Type B pancreatic cell (in vitro differentiated cells): ENCODE results near the gene SERBP1. TPM values are rescaled to one million over a fixed set of nuclear protein-coding genes. Genes with fewer than 3 reads are reported as not detected.
"Not testable (repeated sequence)": the region's sequence is repeated elsewhere in the genome, so short reads cannot be mapped to it uniquely, and the experiment has no call there.

Source experiments
- DNase-seq: peaks from one replicate; pipeline ENCODE4 v3.0.0; 2021; ENCODE audit warnings: mixed read lengths; ENCODE audit not compliant: unreplicated experiment; ENCODE audit errors: extremely low spot score
- H3K27ac Mint-ChIP-seq: 2 replicates; pipeline ENCODE4 v1.8.0; 2021; ENCODE audit warnings: mild to moderate bottlenecking, mixed read lengths
- H3K27me3 Mint-ChIP-seq: 2 replicates; pipeline ENCODE4 v1.8.0; 2021; ENCODE audit warnings: mixed read lengths
- H3K36me3 Mint-ChIP-seq: 2 replicates; pipeline ENCODE4 v1.8.0; 2021; ENCODE audit warnings: mixed read lengths
- H3K4me1 Mint-ChIP-seq: one replicate; pipeline ENCODE4 v1.8.0; 2021; ENCODE audit warnings: mixed read lengths; ENCODE audit not compliant: unreplicated experiment
- H3K4me3 Mint-ChIP-seq: 2 replicates; pipeline ENCODE4 v1.8.0; 2021; ENCODE audit warnings: mild to moderate bottlenecking, mixed read lengths
- H3K9me3 Mint-ChIP-seq: 2 replicates; pipeline ENCODE4 v1.8.0; 2021; ENCODE audit warnings: mixed read lengths
- CTCF ChIP-seq: fragments of 200-600 bp; sonication (generic); conservative IDR thresholded peaks from 2 replicates; pipeline ENCODE4 v1.5.0; 2021; ENCODE audit warnings: antibody characterized with exemption, mild to moderate bottlenecking
- total RNA-seq: library from RNA; stranded (reverse); gene quantifications from 2 replicates; pipeline ENCODE4 v1.2.1, GENCODE V29; 2021; ENCODE audit warnings: low replicate concordance

SERBP1 gene
- total RNA-seq, 1 donor from 2014 or later, result 277 TPM

- Mint-ChIP-seq H3K9me3 (no peaks in the 10 kb centered on the region), H3K4me3 (no peak overlapping the region), H3K27ac (no peak overlapping the region), H3K36me3 (peaks cover 42% of the 10 kb centered on the region), H3K27me3 (no peaks in the 10 kb centered on the region), H3K4me1 (no peaks in the 10 kb centered on the region)
- TF ChIP-seq CTCF, result no peak
- no peak for DNase-seq
Observed at GRCh38 chr1:67415041-67415440, 15.2 kb downstream of the SERBP1 start.

DNA sequence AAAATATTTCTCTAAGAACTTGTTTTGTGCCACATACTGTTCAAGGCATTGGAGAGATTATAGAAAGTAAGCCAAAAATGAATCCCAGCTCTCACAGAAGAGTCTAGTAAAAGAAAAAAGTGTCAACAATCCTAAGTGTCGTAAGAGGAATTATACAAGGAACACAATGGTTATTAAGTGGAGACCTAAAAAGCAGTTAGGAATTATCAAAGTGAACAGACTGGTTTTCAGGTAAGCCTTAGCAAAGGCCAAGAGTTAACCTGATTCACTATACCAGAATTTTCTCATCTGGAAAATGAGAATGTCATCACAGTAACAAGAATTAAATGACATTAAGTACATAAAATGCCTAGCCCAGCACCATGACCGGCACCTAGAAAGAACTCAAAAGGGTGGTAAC, 15.6 kb downstream of the SERBP1 start:
- TF ChIP-seq CTCF, result no peak
- H3K27ac Mint-ChIP-seq, result no peak overlapping the region
- H3K9me3 Mint-ChIP-seq, result no peaks in the 10 kb centered on the region
- DNase-seq, result no peak
- H3K27me3 Mint-ChIP-seq, result no peaks in the 10 kb centered on the region
- H3K4me3 Mint-ChIP-seq, result no peak overlapping the region
- peaks cover 43% of the 10 kb centered on the region for H3K36me3 Mint-ChIP-seq
- H3K4me1 Mint-ChIP-seq, result no peaks in the 10 kb centered on the region

DNA sequence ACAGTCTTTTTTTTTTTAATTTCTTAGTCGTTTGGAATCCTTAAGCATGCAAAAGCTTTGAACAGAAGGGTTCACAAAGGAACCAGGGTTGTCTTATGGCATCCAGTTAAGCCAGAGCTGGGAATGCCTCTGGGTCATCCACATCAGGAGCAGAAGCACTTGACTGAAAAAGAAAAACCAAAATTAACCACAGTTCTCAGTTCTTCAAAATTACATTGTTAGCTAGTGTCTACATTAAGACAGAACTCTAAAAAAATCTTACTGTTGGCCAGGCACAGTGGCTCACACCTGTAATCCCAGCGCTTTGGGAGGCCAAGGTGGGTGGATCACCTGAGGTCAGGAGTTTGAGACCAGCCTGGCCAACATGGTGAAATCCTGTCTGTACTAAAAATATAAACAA, 17.1 kb downstream of the SERBP1 start:
- not testable (repeated sequence) for DNase-seq, H3K27me3 Mint-ChIP-seq, H3K27ac Mint-ChIP-seq, H3K4me3 Mint-ChIP-seq, H3K4me1 Mint-ChIP-seq, H3K9me3 Mint-ChIP-seq
- H3K36me3 Mint-ChIP-seq, result peaks cover 37% of the 10 kb centered on the region

DNA sequence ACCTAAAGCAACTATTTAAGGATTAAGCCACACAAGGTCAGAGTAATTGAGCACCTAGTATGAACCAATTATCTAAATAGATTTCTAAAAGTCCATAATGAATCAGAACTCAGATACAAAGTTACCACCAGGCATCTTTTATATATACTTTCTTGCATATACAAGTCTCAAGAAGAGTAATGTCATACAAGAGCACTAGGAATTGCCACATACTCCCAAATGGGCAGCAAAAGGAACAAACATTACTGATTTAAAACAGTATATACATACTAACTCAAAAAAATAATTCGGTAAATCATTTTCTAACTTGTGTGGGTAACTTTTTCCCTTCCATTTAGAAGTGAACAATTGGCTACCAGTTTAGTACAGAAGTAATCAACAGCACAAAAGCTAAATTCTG, 22.1 kb downstream of the SERBP1 start:
- Mint-ChIP-seq H3K4me1 (no peaks in the 10 kb centered on the region), H3K36me3 (peaks cover 15% of the 10 kb centered on the region), H3K4me3 (no peak overlapping the region), H3K27ac (no peak overlapping the region), H3K9me3 (no peaks in the 10 kb centered on the region), H3K27me3 (no peaks in the 10 kb centered on the region)
- no peak for DNase-seq
- no peak for TF ChIP-seq CTCF

- no peaks in the 10 kb centered on the region for H3K4me1 Mint-ChIP-seq
- no peaks in the 10 kb centered on the region for H3K27me3 Mint-ChIP-seq
- peaks cover 15% of the 10 kb centered on the region for H3K36me3 Mint-ChIP-seq
- H3K27ac Mint-ChIP-seq, result no peak overlapping the region
- TF ChIP-seq CTCF, result no peak
- H3K4me3 Mint-ChIP-seq, result no peak overlapping the region
- DNase-seq, result no peak
- H3K9me3 Mint-ChIP-seq, result no peaks in the 10 kb centered on the region
Observed at GRCh38 chr1:67407498-67407897, 22.7 kb downstream of the SERBP1 start.

GRCh38 chr1:67405473-67406245, 24.5 kb downstream of the SERBP1 start:
- no peak for TF ChIP-seq CTCF
- Mint-ChIP-seq H3K4me1 (no peaks in the 10 kb centered on the region), H3K27ac (no peak overlapping the region), H3K27me3 (no peaks in the 10 kb centered on the region), H3K9me3 (no peaks in the 10 kb centered on the region), H3K36me3 (peaks cover 14% of the 10 kb centered on the region), H3K4me3 (no peak overlapping the region)
- DNase-seq, result no peak
